Muscle layer of colon (tissue), 2 donors: ENCODE measurements around the gene PCCA.

Experiments used
- H3K27ac ChIP-seq: one replicate; pipeline ENCODE4 v1.7.0; 2013; ENCODE audit warnings: low read depth, mild to moderate bottlenecking, low read length, moderate library complexity
- H3K27me3 ChIP-seq, 2 donors: one replicate each; pipeline ENCODE4 v1.7.0; 2013; ENCODE audit warnings: low read length in 2 of 2, mild to moderate bottlenecking in 2 of 2; ENCODE audit not compliant: insufficient read depth in 2 of 2, control insufficient read depth in 1 of 2
- H3K36me3 ChIP-seq: one replicate; pipeline ENCODE4 v1.7.0; 2013; ENCODE audit warnings: mild to moderate bottlenecking, low read length; ENCODE audit not compliant: insufficient read depth
- H3K4me1 ChIP-seq: one replicate; pipeline ENCODE4 v1.7.0; 2013; ENCODE audit warnings: mild to moderate bottlenecking, low read length; ENCODE audit not compliant: insufficient read depth
- H3K4me3 ChIP-seq, 2 donors: one replicate each; pipeline ENCODE4 v1.7.0; 2013; ENCODE audit warnings: low read length in 2 of 2, low read depth in 1 of 2, mild to moderate bottlenecking in 1 of 2, moderate library complexity in 1 of 2
- H3K9ac ChIP-seq: one replicate; pipeline ENCODE4 v1.7.0; 2013; ENCODE audit warnings: low read length
- H3K9me3 ChIP-seq: one replicate; pipeline ENCODE4 v1.7.0; 2013; ENCODE audit warnings: mild to moderate bottlenecking, low read length
- donor health status: abdominal sarcoma.
- donor health status: Adenocarcinoma of cecum.

Gene PCCA

DNA sequence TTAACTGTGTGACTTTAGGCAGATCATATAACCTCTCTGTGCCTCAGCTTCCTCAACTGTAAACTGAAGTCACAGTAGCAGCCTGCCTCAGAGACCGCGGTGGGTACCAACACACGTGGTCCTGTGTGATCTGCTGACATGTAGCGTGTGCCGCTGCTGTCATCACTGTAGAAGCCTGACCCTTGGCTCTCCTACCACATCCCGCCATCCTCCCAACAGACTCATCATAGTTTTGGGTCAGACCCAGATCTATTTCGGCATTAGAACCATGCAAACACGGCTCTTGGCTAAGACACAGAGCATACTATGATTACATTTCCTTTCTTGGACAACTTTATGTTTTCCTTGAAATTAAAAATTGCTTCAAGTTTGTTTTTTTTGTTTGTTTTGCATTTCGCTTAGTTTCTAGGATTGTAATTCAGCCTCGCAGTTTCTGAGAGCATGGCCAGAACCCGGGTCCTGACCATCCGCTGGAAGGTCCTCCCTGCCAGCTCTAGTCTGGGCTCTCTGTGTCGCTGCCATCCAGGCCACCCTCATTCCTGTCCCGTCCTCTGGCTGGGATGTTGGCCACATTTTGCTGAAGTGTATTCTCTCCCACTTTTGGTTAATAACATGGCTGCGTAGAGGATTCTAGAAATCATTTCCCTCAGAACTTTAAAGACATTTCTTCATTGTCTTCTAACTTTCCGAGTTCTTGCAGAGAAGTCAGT lies 446.7 kb downstream of the PCCA start:
- H3K36me3 ChIP-seq, result no peaks in the 10 kb centered on the region
- no peaks in the 10 kb centered on the region for H3K9me3 ChIP-seq
- no peaks in the 10 kb centered on the region for H3K4me1 ChIP-seq
- no peak overlapping the region for H3K9ac ChIP-seq
- H3K27ac ChIP-seq, result no peak overlapping the region
- H3K4me3 ChIP-seq, result no peak overlapping the region
- no peaks in the 10 kb centered on the region for H3K27me3 ChIP-seq

DNA sequence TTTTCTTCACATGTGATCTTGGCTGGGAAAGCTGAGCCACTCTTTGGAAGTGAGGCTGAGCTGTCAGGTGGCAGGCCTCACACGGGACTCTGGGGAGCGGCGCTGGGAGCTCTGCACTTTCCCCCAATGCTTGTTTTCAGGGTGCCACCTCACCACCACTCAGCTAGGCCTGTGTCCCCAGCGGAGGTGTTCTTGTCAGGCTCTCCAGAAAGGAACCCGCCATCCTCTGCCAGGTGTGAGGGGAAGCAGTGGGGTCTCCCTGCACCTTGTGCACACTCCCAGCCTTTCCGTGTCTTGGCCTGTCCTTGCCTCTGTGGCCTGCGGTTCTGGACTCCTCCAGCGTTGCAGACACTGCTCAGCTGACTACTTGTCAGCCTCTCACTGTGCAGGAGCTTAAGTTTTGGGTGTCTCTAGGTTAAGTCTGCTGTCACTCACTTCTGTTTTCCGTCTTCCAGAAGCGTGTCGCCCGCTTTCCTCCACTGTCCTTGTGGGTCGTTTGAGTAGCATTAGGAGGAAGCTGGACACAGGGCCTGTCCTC lies 447.8 kb downstream of the PCCA start:
- no peaks in the 10 kb centered on the region for H3K36me3 ChIP-seq
- no peaks in the 10 kb centered on the region for H3K9me3 ChIP-seq
- H3K27ac ChIP-seq, result no peak overlapping the region
- H3K27me3 ChIP-seq, result no peaks in the 10 kb centered on the region
- H3K9ac ChIP-seq, result no peak overlapping the region
- H3K4me1 ChIP-seq, result no peaks in the 10 kb centered on the region
- H3K4me3 ChIP-seq, result no peak overlapping the region

DNA sequence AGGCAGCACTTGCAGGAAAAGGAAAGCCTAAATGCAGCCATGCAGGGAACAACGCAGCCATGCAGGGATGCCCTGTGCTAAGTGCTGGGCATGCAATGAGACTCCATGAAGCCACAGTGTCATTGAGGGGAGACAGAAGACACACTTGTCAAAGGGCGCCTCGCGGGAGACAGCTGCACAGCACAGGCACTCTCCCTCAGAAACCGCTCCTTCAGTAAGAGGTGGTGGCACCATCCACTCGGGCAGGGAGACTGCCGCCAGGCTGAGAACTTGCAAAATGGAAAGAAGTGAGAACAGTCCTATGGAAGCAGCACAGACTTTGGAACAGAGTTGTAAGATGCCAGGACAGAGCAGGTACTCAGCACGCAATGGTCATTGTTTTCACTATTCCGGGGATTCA lies 448.6 kb downstream of the PCCA start:
- Histone ChIP-seq H3K27ac (no peak overlapping the region), H3K9me3 (no peaks in the 10 kb centered on the region), H3K4me1 (no peaks in the 10 kb centered on the region), H3K36me3 (no peaks in the 10 kb centered on the region), H3K27me3 (no peaks in the 10 kb centered on the region), H3K4me3 (no peak overlapping the region), H3K9ac (no peak overlapping the region)

DNA sequence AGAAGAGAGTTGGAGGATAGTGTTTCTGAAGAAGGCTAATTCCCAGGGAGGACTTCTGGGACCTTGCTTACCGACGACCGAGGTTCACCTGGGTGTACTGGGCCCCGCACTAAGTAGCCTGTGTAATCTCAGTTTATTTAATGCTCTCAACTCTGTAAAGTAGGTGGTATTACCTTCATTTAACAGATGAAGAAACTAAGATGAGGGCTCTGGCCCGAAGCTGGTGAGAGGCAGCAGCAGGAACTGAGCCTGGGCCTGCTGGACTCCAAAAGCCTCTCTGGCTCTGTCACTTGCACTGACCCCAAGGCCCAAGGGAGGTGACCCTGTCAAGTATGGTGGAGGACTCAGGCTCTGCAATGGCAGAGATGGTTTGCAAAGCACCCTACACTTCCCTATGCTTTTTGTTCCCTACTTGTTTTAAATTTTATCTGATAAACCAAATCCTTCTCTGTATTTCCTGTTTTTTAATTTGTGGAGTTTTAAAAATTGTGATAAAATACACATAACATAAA lies 449.1 kb downstream of the PCCA start:
- no peaks in the 10 kb centered on the region for H3K9me3 ChIP-seq

DNA sequence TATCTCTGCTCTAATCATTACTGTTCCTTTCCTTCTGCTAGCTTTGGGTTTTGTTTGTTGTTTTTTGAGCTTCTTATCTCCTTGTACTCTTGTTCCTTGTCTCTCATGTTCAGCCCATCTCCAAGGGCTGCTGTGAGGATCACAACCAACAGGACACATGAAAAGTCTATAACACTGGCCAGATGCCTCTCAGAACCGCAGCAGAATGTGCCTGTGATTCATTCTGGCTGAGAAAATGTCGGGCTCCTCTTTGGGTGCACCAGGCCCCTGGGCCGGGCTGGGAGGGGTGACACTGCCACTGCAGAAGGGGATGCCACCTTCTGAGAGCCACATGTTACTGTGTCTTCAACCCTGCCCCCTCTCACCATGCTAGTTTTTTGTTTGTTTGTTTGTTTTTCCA lies 451.7 kb downstream of the PCCA start:
- H3K27me3 ChIP-seq, result no peaks in the 10 kb centered on the region
- no peaks in the 10 kb centered on the region for H3K4me1 ChIP-seq
- no peaks in the 10 kb centered on the region for H3K9me3 ChIP-seq
- H3K27ac ChIP-seq, result no peak overlapping the region
- H3K9ac ChIP-seq, result no peak overlapping the region
- H3K4me3 ChIP-seq, result no peak overlapping the region
- H3K36me3 ChIP-seq, result no peaks in the 10 kb centered on the region

More for the DNA sequence above, 449.1 kb downstream of the PCCA start:
- Histone ChIP-seq H3K4me3 (no peak overlapping the region), H3K36me3 (no peaks in the 10 kb centered on the region), H3K27ac (no peak overlapping the region), H3K27me3 (no peaks in the 10 kb centered on the region), H3K9ac (no peak overlapping the region), H3K4me1 (no peaks in the 10 kb centered on the region)

DNA sequence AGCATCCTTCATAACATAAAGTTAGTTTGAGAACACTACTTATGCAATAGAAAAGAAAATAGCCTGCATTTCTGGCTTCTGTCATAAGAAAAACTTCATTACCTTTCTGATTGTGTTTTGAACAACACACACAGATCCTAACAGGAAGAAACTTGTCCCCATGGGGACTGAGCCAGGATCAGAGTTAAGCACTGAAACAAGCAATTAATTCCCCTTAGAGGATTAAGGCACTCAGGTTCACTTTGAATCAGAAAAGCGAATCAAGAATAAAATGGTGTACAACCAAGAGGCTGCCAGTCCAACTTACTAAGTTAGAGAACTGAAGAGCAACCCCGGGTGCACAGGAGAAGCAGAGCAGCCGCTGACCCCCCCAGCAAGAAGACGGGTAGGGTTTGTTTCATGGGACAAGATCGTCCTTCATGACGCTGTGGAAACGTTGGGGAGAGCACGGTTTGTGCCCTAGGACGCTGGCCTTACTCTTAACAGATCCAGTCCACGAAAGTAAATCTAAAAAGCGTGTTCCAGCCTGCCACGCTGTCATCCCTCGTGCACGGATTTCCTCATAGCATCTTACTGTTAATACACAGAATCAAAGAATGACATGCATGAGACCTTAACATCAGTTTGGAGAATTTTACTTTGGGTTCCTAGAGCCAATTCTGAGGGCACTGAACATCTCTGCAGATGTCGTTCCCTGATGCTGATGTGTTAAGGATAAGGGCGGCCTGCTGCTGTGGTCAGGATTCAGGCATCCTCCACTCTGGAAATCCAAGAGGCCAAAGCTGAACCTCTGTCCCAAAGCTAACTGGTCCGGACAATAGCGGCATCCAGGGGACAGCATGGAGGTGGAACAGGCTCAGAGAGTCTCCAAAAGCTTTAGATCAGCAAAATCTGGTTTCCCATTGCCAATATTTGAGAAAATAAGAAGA lies 453.3 kb downstream of the PCCA start:
- no peaks in the 10 kb centered on the region for H3K36me3 ChIP-seq
- H3K27ac ChIP-seq, result no peak overlapping the region
- H3K4me3 ChIP-seq, result no peak overlapping the region
- H3K4me1 ChIP-seq, result peaks cover 3% of the 10 kb centered on the region
- no peak overlapping the region for H3K9ac ChIP-seq
- H3K9me3 ChIP-seq, result no peaks in the 10 kb centered on the region
- H3K27me3 ChIP-seq, result no peaks in the 10 kb centered on the region

DNA sequence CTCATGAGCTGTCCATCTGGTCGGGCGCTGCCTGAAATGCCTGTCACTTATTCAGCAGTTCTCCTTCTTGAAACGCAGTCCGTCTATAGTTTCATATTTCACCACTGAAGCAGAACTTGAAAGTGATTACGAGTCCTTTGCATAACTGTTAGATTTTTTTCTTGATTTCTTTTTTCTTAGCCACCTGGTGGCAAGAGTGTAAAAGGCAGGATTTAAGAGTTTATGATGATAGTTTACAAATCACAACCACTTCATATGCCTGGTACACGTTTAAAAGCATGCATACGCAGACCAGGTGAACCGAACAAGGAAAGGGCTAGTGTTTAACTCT lies 453.9 kb downstream of the PCCA start:
- Histone ChIP-seq H3K36me3 (no peaks in the 10 kb centered on the region), H3K27me3 (no peaks in the 10 kb centered on the region), H3K4me1 (peaks cover 9% of the 10 kb centered on the region), H3K9me3 (no peaks in the 10 kb centered on the region), H3K27ac (no peak overlapping the region), H3K4me3 (no peak overlapping the region), H3K9ac (no peak overlapping the region)

DNA sequence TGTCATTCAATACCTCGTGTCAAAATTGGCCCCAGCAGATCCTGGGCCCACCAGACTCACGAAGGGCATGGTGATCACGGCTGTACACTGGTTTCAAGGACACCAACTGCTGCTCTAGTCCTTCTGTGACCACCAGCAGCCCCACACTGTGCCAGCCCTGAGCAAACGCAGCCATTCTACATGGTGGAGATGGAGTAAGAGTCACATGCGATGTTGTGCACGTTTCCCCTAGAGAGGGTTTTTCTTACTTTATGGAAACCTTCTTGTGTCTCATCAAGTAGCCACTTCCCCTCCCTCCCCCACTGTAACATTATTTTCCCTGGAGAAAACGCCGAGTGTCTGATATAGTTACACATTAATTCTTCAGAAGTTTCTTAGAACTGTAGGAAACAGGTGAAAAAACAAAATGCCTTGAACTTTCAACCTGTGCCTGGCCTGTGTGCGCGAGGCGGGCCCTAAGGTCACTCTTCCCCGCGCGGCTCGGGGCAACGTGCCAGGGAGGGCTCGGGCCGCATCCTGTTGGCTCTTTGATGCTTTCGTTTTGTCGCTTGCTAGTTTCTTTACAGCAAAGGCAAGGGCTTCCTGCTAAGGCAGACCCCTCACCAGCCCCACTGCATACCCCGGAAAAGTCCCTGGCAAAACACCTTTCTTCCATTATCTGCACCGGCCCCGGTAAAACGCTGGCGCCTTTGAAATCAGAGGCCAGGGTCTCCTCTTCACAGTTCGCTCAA lies 455.1 kb downstream of the PCCA start:
- Histone ChIP-seq H3K4me1 (peaks cover 18% of the 10 kb centered on the region), H3K27ac (no peak overlapping the region), H3K36me3 (no peaks in the 10 kb centered on the region), H3K27me3 (no peaks in the 10 kb centered on the region), H3K9me3 (no peaks in the 10 kb centered on the region), H3K9ac (no peak overlapping the region), H3K4me3 (no peak overlapping the region)

DNA sequence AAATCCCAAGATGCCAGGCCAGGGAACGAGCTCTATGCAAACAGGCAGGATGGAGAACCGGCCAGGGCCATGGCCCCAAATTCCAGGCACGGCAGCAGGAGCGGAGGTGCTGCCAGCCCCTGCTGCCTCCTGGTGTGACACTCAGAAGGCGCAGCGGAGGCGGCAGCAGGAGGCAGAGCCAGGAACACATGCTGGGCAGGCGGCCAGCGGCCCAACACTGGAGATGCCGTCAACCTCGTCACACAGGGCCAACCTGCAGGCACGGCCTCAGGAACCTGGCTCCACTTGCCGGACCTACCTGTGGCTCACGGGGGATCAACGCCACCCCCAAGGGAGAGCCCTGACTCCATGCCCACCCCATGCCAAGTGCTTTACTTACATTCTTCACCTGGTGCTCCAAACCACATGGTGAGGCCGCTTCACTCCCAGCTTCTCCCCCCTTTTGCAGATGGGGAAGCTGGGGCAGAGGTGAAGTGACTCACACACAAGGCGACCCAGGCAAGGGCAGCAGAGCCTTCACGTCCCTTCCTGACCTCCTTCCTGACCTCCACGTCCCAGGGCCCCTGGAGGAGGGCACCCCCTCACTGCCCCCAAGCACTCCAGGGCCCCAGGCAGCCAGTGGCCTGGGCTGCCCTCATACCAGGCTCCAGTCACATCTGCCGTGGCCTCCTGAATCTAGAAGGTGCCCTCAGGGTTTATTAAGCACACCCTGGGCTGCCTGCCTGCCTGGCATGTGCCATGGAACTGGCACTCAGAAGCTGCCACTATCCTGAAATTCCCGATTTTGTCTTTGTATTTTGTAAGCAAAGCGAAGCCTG lies 456.2 kb downstream of the PCCA start:
- no peak overlapping the region for H3K9ac ChIP-seq
- no peak overlapping the region for H3K27ac ChIP-seq
- peaks cover 29% of the 10 kb centered on the region for H3K4me1 ChIP-seq
- no peak overlapping the region for H3K4me3 ChIP-seq
- H3K9me3 ChIP-seq, result no peaks in the 10 kb centered on the region
- H3K36me3 ChIP-seq, result no peaks in the 10 kb centered on the region
- H3K27me3 ChIP-seq, result no peaks in the 10 kb centered on the region

DNA sequence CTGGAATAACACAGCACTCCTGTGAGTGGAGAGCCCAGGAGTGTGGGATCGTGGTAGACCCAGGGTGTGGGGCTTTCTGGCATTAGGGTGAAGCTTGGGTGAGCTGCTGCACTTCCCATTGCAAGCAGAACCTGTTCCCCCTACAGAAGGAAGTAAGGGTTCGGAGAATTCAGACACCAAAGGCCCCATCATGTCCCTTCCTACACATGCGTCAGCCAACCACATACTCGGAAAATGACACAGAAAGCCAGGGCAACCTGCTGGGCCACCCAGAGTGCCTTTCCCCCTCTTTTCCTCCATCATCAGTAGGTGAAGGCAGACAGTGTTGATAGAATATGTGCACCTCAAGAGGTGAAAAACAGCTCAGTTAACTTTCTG lies 456.8 kb downstream of the PCCA start:
- no peak overlapping the region for H3K4me3 ChIP-seq
- H3K4me1 ChIP-seq, result peaks cover 30% of the 10 kb centered on the region
- H3K27me3 ChIP-seq, result no peaks in the 10 kb centered on the region
- H3K9me3 ChIP-seq, result no peaks in the 10 kb centered on the region
- no peak overlapping the region for H3K9ac ChIP-seq
- no peaks in the 10 kb centered on the region for H3K36me3 ChIP-seq
- H3K27ac ChIP-seq, result no peak overlapping the region
